Stimulated activated CD4-positive, alpha-beta T cell treated with anti-CD3 and anti-CD28 coated beads, Interleukin-1b, Interleukin-23, amount 100 ng/mL, for 1 hour (primary cell): Measurements from ENCODE around the gene JDP2.

Experiments
- DNase-seq, 2 donors: peaks; one replicate each; pipeline ENCODE4 v3.0.0-alpha.2; 2020; ENCODE audit warnings: low read depth in 2 of 2

JDP2 gene

GRCh38 chr14:75409316-75410205, 18.3 kb upstream of the JDP2 start:
- DNase-seq = no peak

GRCh38 chr14:75411214-75411540, 16.6 kb upstream of the JDP2 start:
- DNase-seq = no peak

DNA sequence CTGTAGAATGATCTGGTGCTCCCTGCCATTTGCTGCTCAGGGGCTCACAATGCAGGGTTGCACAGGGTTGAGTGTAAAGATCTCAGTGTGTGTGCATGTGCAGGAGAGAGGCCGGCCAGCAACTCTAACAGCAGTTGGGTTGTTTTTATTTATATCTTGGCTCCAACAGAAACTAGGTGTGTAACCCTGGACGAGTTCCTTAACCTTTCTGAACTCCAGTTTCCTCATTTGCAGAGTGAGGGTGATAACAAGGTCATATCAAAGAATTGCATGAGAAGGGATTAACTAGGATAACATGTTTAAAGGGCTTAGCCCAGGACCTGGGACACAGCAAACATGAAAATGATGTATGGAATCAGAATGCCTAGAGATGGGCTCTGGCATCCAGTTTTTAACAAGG, 14.8 kb upstream of the JDP2 start:
- no peak for DNase-seq

DNA sequence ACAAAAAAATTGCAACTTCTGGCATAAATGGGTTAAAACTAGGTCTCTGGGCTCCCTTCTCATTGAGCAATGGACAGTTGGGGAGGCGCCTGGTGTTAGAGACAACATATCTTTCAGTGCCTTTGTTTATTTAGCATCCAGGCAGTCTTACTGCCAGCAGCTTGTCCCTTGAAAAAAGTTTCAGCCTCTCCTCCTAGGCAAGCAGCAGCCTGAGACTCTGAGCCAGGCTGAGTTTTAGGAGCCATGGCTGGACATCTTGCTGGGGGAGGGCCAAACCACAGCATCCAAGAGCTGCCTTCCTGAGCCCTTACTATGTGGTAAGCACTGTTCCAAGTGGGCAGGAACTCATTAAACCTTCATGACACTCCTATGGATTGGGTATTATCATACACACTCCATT, 10.1 kb upstream of the JDP2 start:
- DNase-seq = no peak

GRCh38 chr14:75418850-75419768, 8.7 kb upstream of the JDP2 start:
- DNase-seq = peak in 1 of 2 donors; percentile 28

DNA sequence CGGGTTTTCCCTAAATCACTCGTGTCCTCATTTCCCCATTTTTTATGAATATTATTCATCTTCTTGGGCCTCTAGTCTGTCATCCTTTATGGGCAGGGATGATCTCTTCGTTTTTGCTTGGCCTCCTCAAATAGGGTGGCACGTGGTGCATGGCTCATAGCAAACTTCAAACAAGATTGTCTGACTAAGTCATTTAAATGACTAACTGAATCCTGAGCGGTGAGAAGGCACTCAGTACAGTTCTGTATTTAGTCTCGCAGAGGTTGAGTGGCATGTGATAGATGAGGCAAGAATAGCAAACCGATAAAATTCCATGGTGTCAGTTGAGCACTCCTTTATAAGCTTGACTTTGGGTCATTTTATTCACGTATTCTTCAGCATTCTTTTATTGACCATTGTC, 5.7 kb upstream of the JDP2 start:
- no peak for DNase-seq

- no peak for DNase-seq
Observed at GRCh38 chr14:75424496-75424895, 3.3 kb upstream of the JDP2 start.

- DNase-seq = no peak
Observed at GRCh38 chr14:75425446-75425845, 2.4 kb upstream of the JDP2 start.

DNA sequence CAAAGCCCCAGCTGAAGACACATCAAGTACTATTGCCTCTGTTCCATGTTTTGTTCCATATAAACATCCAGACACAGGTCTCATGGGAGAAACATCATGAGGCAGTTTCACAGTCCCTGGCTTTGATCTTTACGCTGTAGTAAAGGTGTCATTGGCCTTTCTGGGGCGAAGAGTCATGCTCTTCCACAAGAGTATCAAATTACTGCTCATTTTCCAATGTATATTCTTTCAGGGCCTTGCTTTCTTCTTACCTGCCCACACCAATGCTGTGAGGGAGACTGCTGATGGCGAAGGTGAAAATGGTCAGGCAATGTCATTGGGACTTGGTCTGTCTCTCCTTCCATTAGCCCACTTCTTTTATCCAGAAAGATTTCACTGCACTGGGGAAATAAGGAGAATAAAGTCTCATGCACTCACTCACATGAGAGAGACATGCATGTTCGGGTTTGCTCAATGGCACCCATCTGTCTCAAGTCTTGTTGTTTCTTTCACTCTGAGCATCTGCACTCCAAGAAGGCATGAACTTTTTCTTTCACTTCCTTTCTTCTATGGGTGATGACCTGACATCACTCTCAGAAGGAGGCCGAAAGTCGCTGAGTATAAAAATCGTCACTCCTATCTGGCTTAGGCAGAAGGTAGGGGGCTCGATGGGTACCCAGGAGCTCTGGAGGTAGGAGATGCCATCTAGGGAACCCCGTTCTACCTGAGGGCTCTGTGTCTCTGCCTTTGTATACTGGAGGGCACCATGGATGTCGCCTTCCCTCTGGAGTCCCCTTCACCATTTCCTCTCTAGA, 1.3 kb upstream of the JDP2 start:
- DNase-seq = no peak

- DNase-seq = no peak
Observed at GRCh38 chr14:75427126-75427481, 718 bp upstream of the JDP2 start.

DNA sequence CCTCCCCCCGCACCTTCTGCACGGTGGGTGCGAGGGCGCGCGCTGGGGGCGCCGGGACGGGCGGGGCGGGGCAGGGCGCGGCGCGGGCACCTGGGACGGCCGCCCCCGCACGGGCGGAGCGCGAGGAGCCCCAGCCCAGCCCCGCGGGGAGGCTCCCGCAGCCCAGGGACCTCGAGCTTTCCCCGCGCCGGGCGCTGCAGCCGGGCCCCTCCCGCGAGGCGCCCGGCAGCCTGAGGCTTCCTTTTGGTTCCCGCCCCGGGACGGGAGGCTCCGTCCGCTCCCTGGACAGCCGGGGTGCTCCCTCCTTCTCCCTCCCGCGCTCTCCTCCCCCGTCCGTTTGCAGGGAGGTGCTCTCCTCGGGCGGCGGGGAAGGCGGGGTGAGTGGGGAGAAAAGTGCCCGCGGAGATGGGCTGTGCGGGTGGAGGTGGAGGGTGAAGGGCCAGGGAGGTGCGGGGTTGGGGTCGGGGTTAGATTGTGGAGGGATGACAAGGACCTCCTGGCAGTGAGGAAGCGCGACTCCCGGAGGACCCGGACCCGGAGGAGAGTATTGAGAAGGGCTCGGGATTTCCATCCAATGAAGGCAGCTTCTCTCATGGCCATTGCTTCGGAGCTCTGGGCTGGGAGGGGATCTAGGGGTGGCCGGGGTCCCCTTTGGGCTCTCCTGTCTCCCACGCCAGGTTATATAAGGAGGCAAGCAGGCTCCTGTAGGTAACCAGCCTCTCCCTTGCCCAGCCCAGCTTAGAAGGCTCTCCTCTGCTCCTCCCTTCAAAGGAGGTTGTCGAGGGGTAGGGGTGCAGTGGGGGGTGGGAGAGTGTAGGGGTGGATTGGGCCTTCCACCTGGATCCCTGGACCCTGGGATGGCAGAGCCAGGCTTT, 645 bp downstream of the JDP2 start:
- DNase-seq = no peak

- DNase-seq = no peak
Observed at GRCh38 chr14:75429562-75429961, 1.7 kb downstream of the JDP2 start.

DNA sequence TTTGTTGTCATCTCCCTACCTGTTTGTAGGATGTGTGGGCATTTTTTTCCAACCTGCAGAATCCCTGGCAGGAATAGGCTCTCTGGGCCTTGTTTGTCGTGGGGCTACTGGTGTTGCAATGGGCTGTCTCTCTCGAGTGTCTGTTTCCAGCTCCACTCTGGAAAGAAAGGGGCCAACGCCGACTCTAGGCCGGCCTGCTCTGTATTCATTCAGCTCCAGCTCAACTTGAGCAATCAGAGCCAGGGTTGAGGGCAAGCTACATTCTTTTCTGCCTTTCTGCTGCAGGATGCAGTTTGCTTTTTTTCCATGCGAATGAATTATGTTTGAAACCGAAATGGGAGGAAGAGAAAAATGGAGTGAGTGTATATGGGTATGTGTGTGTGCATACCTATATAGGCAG, 2.3 kb downstream of the JDP2 start:
- no peak for DNase-seq

DNA sequence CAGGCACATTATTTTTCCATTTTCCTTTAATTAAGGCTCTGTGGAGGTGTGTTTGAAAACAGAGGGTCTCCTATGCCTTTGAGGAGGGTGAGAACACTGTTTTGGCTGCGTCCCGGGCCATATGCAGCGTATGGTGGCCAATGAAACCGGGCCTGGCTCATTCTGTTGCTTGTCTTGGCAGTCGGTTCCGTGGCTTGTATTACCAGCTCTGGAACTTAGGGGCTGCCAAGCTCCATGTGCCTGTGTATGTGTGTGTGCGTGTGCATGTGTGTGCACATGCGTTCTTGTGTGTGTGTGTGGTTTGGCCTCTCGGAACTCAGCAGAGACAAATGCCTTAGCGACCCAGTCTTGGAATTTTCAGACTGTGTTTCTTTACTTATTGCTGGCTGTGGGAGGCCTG, 2.7 kb downstream of the JDP2 start:
- DNase-seq = no peak

DNA sequence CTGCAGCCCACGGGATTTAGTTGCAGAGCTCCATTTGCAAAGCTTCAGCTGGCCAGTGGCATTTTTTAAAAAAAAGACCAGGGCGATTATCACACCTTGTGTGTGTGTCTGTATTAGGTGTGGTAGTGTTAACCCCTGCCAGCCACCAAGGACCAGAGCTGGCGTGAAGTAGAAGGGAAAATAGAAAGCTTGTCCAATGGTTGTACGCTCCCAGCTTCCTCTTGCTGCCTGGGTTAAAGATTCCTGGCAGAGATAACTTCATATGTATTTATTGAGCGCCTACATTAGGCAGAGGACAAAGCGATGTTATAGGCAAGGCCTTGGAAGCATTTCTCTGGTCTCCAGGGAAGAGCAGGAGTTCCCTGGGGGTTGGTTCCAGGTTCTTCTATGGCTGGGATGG, 3.2 kb downstream of the JDP2 start:
- no peak for DNase-seq

DNA sequence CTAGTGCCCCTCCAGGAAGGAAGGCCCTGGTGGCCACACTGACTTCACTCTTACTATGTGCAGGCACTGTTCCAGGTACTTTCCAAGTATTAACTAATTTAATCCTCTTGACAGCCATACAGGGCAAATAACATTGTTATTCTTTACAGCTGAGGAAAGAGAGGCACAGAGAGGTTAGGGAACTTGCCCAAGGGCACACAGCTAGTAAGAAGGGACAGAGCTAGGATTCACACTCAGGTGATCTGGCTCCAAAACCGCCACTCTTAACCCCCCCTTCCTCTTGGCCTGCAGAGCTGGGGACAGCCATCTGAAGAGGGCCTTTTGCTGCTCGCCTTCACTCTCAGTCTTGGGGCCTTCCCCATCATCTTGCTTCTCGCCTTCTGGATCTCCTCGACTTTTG, 4.0 kb downstream of the JDP2 start:
- DNase-seq = no peak

DNA sequence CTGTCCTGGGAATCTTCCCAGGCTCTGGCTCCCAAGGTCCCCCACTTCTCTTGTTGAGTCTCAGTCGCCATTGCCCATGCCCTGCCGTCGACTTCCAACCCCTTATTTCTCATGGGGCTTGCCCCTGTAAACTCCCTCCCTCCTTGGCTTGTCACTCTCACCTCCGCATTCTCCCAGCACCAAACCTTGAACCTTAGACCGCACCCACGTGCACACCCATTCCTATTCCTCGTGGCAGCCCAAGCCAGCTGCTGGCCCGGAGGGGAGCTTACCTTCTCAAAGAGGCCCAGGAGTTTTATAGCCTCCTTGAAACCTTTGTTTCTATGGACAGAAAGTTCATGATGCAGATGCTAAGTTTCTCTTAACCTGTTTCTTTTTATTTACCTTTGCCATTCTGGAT, 4.6 kb downstream of the JDP2 start:
- DNase-seq = no peak

- DNase-seq = no peak
Observed at GRCh38 chr14:75433631-75434071, 5.8 kb downstream of the JDP2 start.

- no peak for DNase-seq
Observed at GRCh38 chr14:75434138-75434889, 6.5 kb downstream of the JDP2 start.

DNA sequence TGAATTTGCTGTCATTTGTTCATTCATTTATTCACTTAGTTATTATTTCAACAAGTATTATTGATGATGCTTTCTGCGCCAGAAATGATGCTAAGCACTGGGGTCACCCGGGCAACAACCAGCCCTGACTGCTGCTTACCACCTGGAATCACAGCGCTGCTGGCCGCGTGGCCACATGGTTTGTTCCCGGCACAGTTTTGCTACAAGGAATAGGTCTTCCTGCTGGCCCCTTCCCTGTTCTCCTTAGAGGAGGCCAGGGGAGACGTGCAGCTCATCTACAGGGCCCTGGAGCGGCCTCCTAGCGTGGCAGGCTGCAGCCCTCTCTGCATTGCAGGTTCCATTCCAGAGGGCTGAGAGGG, 7.0 kb downstream of the JDP2 start:
- no peak for DNase-seq

- no peak for DNase-seq
Observed at GRCh38 chr14:75435473-75435872, 7.7 kb downstream of the JDP2 start.
